Body of pancreas (tissue), 4 donors: ENCODE results near the gene ACVR1C. TPM values are rescaled to one million over a fixed set of nuclear protein-coding genes. Genes with fewer than 3 reads are reported as not detected.
A peak's percentile ranks its signal among the peaks of the same experiment; 100 is the strongest.

Experiments
- ATAC-seq: fragments of 150-250 bp; one replicate; pipeline ENCODE4 v1.9.1; 2016
- DNase-seq, 4 donors: peaks; one replicate each; pipeline ENCODE4 v3.0.0-alpha.2; 2019
- H3K27ac ChIP-seq, 4 donors: fragments of 200-600 bp; sonication (generic); 1 replicate in 3 of 4; 2 replicates in 1 of 4; pipeline versions ENCODE4 v1.5.1 to v1.6.1; 2016 to 2019; ENCODE audit warnings: mild to moderate bottlenecking in 1 of 4, mixed read lengths in 1 of 4, moderate library complexity in 1 of 4
- H3K27me3 ChIP-seq, 2 donors: fragments of 200-600 bp; sonication (generic); one replicate each; pipeline ENCODE4 v1.6.0; 2016; ENCODE audit warnings: mild to moderate bottlenecking in 1 of 2
- H3K36me3 ChIP-seq, 2 donors: fragments of 200-600 bp; sonication (generic); replicated peaks in 1 of 2; 2 replicates each; pipeline ENCODE4 v1.5.1; 2016; ENCODE audit warnings: low read depth in 2 of 2; ENCODE audit not compliant: insufficient read depth in 1 of 2
- H3K4me1 ChIP-seq: fragments of 200-600 bp; sonication (generic); one replicate; pipeline ENCODE4 v1.6.0; 2016
- H3K4me3 ChIP-seq, 2 donors: fragments of 200-600 bp; sonication (generic); 1 replicate in 1 of 2; 2 replicates in 1 of 2; pipeline ENCODE4 v1.5.1; 2016 to 2019
- H3K9me3 ChIP-seq, 3 donors: fragments of 200-600 bp; sonication (generic); 1 replicate in 2 of 3; 2 replicates in 1 of 3; pipeline ENCODE4 v1.5.1; 2016
- CTCF ChIP-seq, 7 experiments: fragments of 450-650 bp in 4 of 7; fragments of 200-600 bp in 3 of 7; sonication (generic) in 3 of 7; IDR thresholded peaks; one replicate each; pipeline ENCODE4 v1.5.1; 2016 to 2019; ENCODE audit warnings: antibody characterized with exemption in 7 of 7
- POLR2A ChIP-seq, 3 donors: fragments of 450-650 bp; IDR thresholded peaks; one replicate each; pipeline ENCODE4 v1.6.1; 2016; ENCODE audit warnings: antibody characterized with exemption in 3 of 3, mild to moderate bottlenecking in 2 of 3
- WGBS, 2 donors: methylation state at CpG; one replicate each; pipeline ENCODE4 v1.1.5; 2017; 5-methylcytosine and 5-hydroxymethylcytosine counted together
- intact Hi-C: fragments of 100-400 bp; cut with DNase I; formaldehyde crosslinking; loops from one replicate; pipeline ENCODE4 v1.15.1; 2023
- total RNA-seq, 2 donors: library from RNA; depleted of rRNA; stranded (reverse); fragments of >200 nt; gene quantifications; one replicate each; pipeline ENCODE4 v1.1.0, GENCODE V29; 2016

The ACVR1C gene
- total RNA-seq, 2 donors from 2014 or later = 1.6 to 6.6 TPM

DNA sequence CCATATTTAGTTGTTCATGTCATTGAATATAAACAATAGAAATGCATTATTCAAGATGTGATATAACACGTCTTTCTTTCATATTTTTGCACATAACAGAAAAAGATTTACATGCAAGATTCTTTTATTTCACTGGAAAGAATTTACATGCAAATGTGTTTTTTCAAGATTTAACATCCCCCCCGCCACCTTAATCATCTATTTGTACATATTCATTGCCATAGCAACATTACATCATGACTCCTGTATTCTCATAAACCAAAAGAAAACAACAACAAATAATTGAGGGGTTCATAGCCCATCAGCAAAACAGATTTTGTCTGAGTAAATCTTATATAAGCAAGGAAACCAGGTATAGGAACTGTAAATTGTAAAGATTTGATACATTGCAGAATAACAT is 3.2 kb upstream of the ACVR1C start:
- Histone ChIP-seq H3K4me3 (no peak overlapping the region), H3K4me1 (no peaks in the 10 kb centered on the region), H3K27me3 (no peaks in the 10 kb centered on the region), H3K36me3 (no peaks in the 10 kb centered on the region), H3K27ac (no peak overlapping the region), H3K9me3 (no peaks in the 10 kb centered on the region)
- TF ChIP-seq POLR2A (IDR thresholded peaks at IDR 0.05) = no peak
- no peak for TF ChIP-seq CTCF (IDR thresholded peaks at IDR 0.05)
- no peak for ATAC-seq
- WGBS, 2 donors = 66 to 75% methylated on average over 2 of the region's 2 CpGs
- DNase-seq = no peak
- intact Hi-C loops = no loop called here

- Histone ChIP-seq H3K4me1 (no peaks in the 10 kb centered on the region), H3K9me3 (no peaks in the 10 kb centered on the region), H3K27me3 (no peaks in the 10 kb centered on the region), H3K27ac (peak overlapping the region; percentile 42 to 93 (median 76)), H3K4me3 (peak overlapping the region; percentile 0 to 51), H3K36me3 (no peaks in the 10 kb centered on the region)
- TF ChIP-seq POLR2A (IDR thresholded peaks at IDR 0.05) = no peak
- TF ChIP-seq CTCF (IDR thresholded peaks at IDR 0.05) = no peak
- intact Hi-C loops = no loop called here
- peak; percentile 18 for ATAC-seq
- 1 to 3% methylated on average over 31 of the region's 31 CpGs for WGBS, 2 donors
- DNase-seq = peak; percentile 30 to 67 (median 38)
These were observed 829 bp downstream of the ACVR1C start for GRCh38 chr2:157627594-157628476.

- Histone ChIP-seq H3K4me1 (no peaks in the 10 kb centered on the region), H3K27ac (no peak overlapping the region), H3K27me3 (no peaks in the 10 kb centered on the region), H3K4me3 (no peak overlapping the region), H3K9me3 (no peaks in the 10 kb centered on the region), H3K36me3 (no peaks in the 10 kb centered on the region)
- TF ChIP-seq POLR2A (IDR thresholded peaks at IDR 0.05) (no peak), CTCF (IDR thresholded peaks at IDR 0.05) (no peak)
- intact Hi-C loops = no loop called here
- DNase-seq = no peak
- ATAC-seq = no peak
These were observed 3.4 kb downstream of the ACVR1C start for GRCh38 chr2:157625296-157625695.

DNA sequence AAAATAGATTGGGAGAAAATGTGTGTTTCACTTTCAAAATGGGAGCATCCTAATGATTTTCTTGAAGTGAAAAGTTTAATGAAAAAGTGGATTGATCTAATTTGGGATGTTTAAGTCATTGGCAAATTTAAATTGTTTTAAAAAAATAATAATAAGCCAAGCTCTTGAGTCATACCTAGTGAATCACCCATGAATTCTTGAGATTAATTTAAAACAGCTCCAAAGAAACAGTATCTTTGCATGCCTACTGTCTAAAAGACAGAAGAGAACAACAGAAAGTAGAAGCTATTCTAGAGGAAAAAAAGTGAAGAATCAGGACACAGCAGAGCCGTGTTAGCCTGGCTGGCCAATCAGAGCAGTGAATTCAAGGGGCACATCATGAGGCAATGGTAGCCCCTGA is 7.7 kb downstream of the ACVR1C start:
- Histone ChIP-seq H3K9me3 (no peaks in the 10 kb centered on the region), H3K4me3 (no peak overlapping the region), H3K4me1 (no peaks in the 10 kb centered on the region), H3K27ac (no peak overlapping the region), H3K27me3 (no peaks in the 10 kb centered on the region), H3K36me3 (no peaks in the 10 kb centered on the region)
- ATAC-seq = no peak
- no peak for DNase-seq
- intact Hi-C loops = no loop called here
- WGBS, 2 donors = 72 to 75% methylated on average over 1 of the region's 1 CpG
- no peak for TF ChIP-seq POLR2A (IDR thresholded peaks at IDR 0.05)
- TF ChIP-seq CTCF (IDR thresholded peaks at IDR 0.05) = no peak

- H3K4me3 ChIP-seq = no peak overlapping the region
- no peak overlapping the region for H3K27ac ChIP-seq
- H3K36me3 ChIP-seq = no peaks in the 10 kb centered on the region
- ATAC-seq (no peak), DNase-seq (no peak)
- no peaks in the 10 kb centered on the region for H3K4me1 ChIP-seq
- no peaks in the 10 kb centered on the region for H3K9me3 ChIP-seq
- TF ChIP-seq CTCF (IDR thresholded peaks at IDR 0.05) = no peak
- no peak for TF ChIP-seq POLR2A (IDR thresholded peaks at IDR 0.05)
- H3K27me3 ChIP-seq = no peaks in the 10 kb centered on the region
- intact Hi-C loops = loop anchor here (5.0 to 10.0 kb wide), 2 partner anchors 264 to 393 kb away; no protein-coding TSS in a partner anchor
These were observed 16.9 kb downstream of the ACVR1C start for GRCh38 chr2:157611726-157612125.
